H4 (cell line): ENCODE measurements around the gene SSPN. TPM values are rescaled to one million over a fixed set of nuclear protein-coding genes. Genes with fewer than 3 reads are reported as not detected.

Experiments
- DNase-seq: peaks from one replicate; pipeline ENCODE4 v3.0.0-alpha.2; 2015; ENCODE audit warnings: low spot score
- total RNA-seq: library from RNA; depleted of rRNA; stranded (reverse); fragments of >200 nt; shearing (Covaris generic); gene quantifications from 2 replicates; pipeline ENCODE4 v1.2.3, GENCODE V29; 2014

The SSPN gene
- total RNA-seq, 1 experiment from 2014 or later: 0.31 TPM

DNA sequence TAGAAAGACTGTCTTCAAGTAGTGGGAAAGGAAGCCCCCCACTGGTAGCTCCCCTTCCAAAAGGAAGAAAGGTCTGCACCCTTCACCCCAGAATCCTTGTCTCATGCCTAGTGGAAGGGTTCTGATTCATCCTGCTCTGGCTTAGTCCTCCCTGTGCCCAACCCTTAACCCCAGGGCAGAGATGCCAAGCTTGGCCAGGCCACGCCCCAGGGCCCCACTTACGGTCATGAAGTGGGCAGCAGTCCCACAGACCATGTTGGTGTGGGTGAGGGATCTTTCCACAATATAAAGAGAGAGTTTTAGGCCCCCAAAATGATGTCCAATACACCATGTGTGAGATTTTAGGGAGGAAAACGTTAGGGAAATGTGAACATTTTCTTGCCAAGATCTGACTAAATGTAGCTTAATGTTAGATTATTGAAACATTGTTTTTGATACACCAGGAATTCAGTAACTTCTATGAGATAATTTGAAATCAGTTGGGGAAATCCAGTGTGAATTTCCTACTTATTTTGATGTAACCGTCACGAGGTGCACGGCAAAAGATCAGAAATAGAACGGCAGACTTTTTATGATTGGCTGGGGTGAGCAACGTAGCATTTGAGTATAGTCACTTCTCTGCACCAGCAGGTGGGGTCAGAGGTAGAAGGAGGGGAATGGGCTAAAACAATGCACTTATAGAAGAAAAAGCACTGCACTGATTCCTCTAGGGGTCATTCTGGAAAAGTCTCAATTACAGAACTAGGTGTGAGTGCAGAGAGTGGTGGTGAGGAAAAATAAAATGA is 8.2 kb upstream of the SSPN start:
- DNase-seq: no peak

DNA sequence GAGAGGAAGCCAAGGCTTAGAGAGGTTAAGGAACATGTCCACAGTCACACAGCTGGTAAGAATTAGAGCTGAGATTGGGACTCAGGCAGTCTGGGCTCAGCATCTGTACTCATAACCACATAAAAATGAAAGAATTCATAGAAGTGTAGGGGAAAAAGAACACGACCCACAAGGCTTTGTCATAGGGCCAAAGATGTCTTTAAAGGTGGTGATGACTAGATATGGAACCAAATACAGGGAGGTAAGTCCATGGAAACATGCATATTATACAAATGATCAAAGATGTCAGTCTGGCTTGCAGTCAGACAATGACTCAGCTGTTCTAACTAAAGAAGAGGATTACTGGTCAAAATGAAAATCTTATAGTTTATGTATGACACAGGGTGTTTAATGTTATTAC is 7.2 kb upstream of the SSPN start:
- DNase-seq: no peak

DNA sequence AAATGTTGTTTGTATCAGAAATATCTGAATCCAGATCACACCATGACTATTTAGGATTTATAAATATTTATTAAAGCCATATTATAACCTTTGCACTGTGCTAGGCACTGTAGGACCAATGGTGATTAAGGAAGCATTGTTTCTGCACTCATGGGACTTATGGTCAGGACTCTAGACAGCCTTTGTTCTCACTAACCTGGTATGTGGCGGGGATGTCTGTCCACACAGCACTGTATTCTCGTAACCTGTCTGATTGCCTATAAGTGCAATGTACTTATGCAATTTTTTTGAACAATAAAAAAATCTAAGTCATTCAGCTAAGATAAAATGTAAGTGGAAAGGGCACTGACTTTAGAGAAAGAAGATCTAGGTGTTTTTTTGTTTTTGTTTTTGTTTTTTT is 6.7 kb upstream of the SSPN start:
- DNase-seq: no peak

DNA sequence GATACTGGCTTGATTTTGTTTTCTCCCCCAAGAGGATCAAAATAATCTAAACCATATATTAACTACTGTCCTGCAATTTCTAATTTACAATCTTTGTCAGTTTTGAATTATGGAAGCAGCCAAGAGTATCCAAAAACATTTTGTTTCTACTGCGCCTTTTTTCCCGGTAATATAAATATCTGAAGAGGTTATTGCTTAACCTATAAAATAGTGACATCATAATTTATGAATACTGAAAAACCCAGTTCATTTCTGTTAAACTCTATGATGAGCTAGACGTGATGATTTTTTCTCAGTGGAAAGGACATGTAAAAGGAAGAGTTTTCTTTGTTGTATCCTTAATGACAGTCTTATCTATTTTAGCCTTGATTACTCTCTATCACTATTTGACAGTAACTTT is 3.2 kb upstream of the SSPN start:
- no peak for DNase-seq

GRCh38 chr12:26193539-26193938 is 1.8 kb upstream of the SSPN start:
- DNase-seq: no peak

- no peak for DNase-seq
Measured at GRCh38 chr12:26195641-26196420, 458 bp downstream of the SSPN start.

DNA sequence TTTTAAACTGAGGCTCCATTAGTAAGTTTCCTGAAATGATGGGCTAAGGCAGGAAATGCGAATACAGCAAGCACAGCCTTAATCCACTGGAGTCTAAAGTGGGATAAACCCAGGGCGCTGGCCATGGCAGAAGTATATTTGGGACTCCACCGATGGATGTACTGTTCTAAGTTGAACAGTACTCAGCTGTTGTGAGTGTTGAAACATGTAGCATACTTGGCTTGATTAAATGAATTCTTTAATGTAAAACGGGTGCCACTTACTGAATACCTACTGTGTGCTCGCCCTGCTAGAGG is 996 bp downstream of the SSPN start:
- DNase-seq: no peak

GRCh38 chr12:26197832-26198231 is 2.5 kb downstream of the SSPN start:
- no peak for DNase-seq

GRCh38 chr12:26198742-26199141 is 3.4 kb downstream of the SSPN start:
- DNase-seq: no peak

DNA sequence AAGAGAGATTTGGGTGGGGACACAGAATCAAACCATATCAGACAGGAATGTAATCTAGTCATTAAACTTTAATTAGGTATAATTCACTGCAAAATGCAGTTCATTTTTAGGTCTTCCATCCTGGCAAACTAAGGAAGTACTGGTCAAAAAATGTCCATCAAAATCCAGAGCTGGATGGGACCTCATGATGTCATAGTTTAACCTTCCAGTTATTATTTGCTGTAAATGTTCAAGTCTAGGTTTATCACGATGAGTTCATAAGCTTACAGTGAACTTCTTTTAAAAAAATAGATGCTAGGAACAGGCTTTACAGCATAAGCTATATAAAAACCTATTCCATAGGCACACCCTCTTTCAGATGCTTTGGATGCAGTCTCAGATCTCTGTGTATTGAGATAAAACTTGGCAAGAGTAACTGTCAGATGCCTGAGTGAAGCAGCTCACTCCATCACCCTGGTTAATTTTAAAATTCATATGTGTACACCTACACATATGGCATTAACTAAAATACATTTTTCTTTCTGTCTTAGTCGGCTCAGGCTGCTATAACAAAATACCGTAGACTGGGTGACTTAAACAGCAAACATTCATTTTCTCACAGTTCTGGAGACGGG is 7.9 kb downstream of the SSPN start:
- no peak for DNase-seq

GRCh38 chr12:26204612-26205289 is 9.4 kb downstream of the SSPN start:
- DNase-seq: no peak

- no peak for DNase-seq
Measured at GRCh38 chr12:26205298-26205697, 9.9 kb downstream of the SSPN start.

- no peak for DNase-seq
Measured at GRCh38 chr12:26205941-26206340, 10.6 kb downstream of the SSPN start.

GRCh38 chr12:26211331-26211730 is 16.0 kb downstream of the SSPN start:
- DNase-seq: no peak

DNA sequence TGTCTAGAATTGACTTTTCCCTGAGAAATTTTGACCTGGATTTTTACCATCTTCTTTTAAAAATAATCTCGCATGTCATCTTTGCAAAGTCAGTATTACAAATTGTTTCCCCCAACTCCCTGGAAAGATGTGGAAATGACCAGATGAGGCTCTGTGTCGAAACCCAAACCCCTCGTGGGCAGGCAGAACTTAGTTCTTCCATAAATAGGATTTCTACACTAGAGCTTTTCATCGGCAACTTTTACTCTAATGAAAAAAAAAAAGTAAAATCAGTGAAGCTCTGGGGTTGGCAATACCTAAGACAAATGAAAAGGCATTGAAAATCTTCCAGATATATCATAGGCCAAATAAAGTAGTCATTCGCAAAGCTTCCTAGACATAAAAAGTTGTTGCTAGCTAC is 17.0 kb downstream of the SSPN start:
- DNase-seq: no peak

DNA sequence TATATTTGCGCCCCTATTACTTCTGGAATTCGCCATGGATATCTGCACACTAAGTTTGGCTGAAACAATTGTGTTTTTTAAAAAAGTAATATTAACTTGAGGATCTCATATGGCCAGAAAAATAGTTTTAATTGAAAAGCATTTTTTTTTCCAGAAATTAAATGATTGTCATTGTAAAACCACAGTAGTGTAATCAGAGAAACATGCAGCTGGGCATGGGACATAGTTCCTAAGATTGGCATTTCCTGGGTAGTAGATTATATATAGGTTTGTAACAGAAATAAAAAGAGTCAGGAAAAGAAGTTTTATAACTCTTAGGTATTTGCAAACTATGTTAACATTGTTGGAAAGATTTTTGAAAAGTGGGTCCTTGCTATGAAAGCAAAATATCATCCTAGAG is 17.6 kb downstream of the SSPN start:
- no peak for DNase-seq

- no peak for DNase-seq
Measured at GRCh38 chr12:26214121-26214520, 18.7 kb downstream of the SSPN start.

DNA sequence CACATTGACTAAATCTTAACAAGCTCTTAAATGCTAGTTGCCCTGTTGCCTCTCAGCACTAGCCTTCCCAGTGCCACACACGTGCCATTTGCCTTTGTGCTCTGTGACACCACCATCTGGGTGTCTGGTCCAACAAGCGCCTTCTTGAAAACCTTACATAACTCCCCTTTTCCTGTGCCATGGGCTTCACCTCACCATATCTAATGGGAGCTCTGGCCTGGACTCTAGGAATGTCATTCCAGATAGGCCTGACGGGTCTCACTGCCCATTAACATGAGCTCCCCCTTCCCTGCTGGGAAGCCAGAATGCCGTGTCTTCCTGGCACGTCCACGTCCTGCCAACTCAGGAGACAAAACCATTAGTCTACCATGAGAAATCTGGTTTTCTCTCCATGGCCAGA is 24.4 kb downstream of the SSPN start:
- no peak for DNase-seq

DNA sequence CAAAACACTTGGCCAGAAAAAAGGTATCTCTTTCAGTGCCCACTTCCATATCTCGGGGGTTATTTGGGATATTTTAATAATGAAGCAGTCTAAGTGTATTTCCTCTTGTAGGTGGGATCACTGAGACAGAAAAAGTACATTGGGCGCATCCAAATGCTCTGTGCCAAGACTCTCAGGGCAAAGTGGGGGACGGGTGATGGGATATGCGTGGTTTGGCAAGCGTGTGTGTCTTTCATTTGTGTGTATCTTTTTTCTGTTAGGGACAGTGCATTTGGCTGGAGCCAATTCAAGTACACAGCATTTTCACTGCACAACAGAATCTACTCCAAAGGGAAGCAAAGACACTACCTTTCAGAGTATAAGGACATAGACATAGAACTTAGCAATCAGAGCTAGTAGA is 29.3 kb downstream of the SSPN start:
- DNase-seq: no peak

GRCh38 chr12:26226122-26226521 is 30.7 kb downstream of the SSPN start:
- DNase-seq: no peak

GRCh38 chr12:26226629-26227360 is 31.4 kb downstream of the SSPN start:
- DNase-seq: peak; percentile 54

DNA sequence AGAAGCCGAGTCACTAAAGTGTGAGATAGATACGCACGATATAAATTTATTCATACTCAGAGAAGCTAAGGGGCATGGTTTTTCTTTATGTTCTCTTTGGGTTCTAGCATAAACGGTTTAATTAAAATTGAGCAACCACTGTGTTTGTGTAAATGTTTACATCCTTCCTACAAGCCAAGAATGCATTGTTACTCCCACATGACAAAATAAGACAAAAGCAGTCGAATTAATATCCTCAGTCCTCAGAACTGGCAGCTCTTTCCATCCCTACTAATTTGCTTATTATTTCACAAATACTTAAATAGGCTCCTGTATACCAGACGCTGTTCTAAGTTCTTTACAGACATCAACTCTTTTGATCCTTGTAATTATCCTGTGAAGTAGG is 32.0 kb downstream of the SSPN start:
- no peak for DNase-seq
